ENCODE results near the gene FAM193B. TPM values are rescaled to one million over a fixed set of nuclear protein-coding genes. Genes with fewer than 3 reads are reported as not detected.

FAM193B gene
- polyA plus RNA-seq, 2 of the 4 experiments (the other 2 are of a cell fraction) = 19.4 to 28.9 TPM

DNA sequence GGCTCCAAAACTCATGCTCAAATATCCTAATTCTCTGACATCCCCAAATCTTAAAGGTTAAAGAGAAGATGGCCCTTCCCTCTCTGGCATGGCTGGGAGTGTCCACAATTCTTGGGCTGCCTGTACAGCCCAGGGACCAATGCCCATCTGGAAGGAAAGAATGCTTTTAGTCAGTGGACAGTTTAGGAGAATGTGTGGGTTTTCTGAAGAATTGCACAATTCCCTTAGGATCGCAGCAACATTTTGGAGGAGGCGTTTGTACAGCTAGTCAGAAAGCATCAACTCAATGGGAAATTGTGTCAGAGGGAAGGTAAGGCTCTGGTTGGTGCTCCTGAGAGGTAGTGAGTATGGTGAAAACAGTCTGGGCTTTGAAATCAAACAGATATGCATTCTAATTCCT, 15.0 kb downstream of the FAM193B start:
- ChIA-PET CTCF (interaction anchor here (0.9 to 4.1 kb wide), 3 partner anchors 30 to 38 kb away, joined by 3 to 24 read pairs (median 3); partner anchors contain the start of gene DOK3), POLR2A (no interaction called here)
- FAIRE-seq (no peak), DNase-seq (ENCODE audit: low read depth in 1 of 2, low spot score in 1 of 2) (no peak), ATAC-seq (no peak)
- Histone ChIP-seq H3K4me1 (peaks cover 26% of the 10 kb centered on the region), H3K4me3 (no peak overlapping the region), H3K4me2 (no peak overlapping the region), H3K27ac (no peak overlapping the region), H3K9me3 (no peaks in the 10 kb centered on the region)
- WGBS (ENCODE audit: missing lambda C conversion rate) = 90% methylated on average over 2 of the region's 2 CpGs
- no peak for TF ChIP-seq POLR2AphosphoS2 (conservative IDR thresholded peaks at IDR 0.05; ENCODE audit: low read length)
- 0 out of 4 replicates have a peak, but pooled peaks of 1 of the 2 experiments have one; percentile 28 for TF ChIP-seq CEBPB (IDR thresholded peaks at IDR 0.05)
- TF ChIP-seq POLR2A (IDR thresholded peaks at IDR 0.05; ENCODE audit: low read length) = no peak
- TF ChIP-seq CBX8 (IDR thresholded peaks at IDR 0.05) = no peak
- TF ChIP-seq, protein P1, sequence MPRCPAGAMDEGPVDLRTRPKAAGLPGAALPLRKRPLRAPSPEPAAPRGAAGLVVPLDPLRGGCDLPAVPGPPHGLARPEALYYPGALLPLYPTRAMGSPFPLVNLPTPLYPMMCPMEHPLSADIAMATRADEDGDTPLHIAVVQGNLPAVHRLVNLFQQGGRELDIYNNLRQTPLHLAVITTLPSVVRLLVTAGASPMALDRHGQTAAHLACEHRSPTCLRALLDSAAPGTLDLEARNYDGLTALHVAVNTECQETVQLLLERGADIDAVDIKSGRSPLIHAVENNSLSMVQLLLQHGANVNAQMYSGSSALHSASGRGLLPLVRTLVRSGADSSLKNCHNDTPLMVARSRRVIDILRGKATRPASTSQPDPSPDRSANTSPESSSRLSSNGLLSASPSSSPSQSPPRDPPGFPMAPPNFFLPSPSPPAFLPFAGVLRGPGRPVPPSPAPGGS (IDR thresholded peaks at IDR 0.05) = no peak
- no peak for TF ChIP-seq BHLHE40 (IDR thresholded peaks at IDR 0.05; ENCODE audit: low read depth, low read length)

DNA sequence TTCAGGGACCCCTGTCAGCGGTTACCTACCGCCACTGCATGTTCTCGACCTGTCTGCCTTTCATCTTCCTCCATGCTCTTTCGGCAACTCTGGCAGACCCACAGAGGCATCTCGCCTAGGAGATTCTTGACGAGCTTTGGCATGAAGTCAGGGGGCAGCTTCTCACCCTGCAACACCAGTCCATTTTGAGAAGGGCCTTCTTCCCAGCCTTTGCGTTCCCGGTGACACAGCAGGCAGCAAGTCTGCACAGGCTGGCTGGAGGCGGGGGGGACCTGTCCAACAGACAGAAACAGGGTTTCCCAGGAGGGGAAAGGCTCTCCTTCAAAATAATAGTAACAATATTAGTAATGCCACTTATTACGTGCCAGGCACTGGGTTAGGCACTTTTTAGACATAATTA, 15.5 kb downstream of the FAM193B start:
- TF ChIP-seq CBX2 (IDR thresholded peaks at IDR 0.05; ENCODE audit: borderline replicate concordance, low read depth) (no peak), TP53 (CRISPR knock-in tag; IDR thresholded peaks at IDR 0.05) (no peak), CHD4 (IDR thresholded peaks at IDR 0.05; ENCODE audit: borderline replicate concordance) (no peak), RARB (CRISPR knock-in tag; IDR thresholded peaks at IDR 0.05) (no peak), ESRRA (IDR thresholded peaks at IDR 0.05; ENCODE audit: borderline replicate concordance, low read length) (no peak), TFCP2L1 (CRISPR knock-in tag; IDR thresholded peaks at IDR 0.05) (no peak)
- DNase-seq (ENCODE audit: low read depth in 1 of 2, low spot score in 1 of 2) = no peak
- CTCF ChIA-PET = interaction anchor here (0.9 to 4.1 kb wide), 3 partner anchors 8 to 37 kb away, joined by 3 to 24 read pairs (median 18); partner anchors contain the start of gene DOK3
- Histone ChIP-seq H3K27ac (peak overlapping the region in 1 of 2 experiments; percentile 76; a peak in 3 of 6 replicates), H3K4me3 (no peak overlapping the region), H3K9me3 (no peaks in the 10 kb centered on the region), H3K4me1 (peaks cover 26% of the 10 kb centered on the region), H3K4me2 (peak overlapping the region; percentile 58; the same call in 2 of the 3 replicates)
- POLR2A ChIA-PET = no interaction called here
- WGBS (ENCODE audit: missing lambda C conversion rate) = 98% methylated on average over 10 of the region's 10 CpGs
- no peak for FAIRE-seq
- no peak for ATAC-seq

DNA sequence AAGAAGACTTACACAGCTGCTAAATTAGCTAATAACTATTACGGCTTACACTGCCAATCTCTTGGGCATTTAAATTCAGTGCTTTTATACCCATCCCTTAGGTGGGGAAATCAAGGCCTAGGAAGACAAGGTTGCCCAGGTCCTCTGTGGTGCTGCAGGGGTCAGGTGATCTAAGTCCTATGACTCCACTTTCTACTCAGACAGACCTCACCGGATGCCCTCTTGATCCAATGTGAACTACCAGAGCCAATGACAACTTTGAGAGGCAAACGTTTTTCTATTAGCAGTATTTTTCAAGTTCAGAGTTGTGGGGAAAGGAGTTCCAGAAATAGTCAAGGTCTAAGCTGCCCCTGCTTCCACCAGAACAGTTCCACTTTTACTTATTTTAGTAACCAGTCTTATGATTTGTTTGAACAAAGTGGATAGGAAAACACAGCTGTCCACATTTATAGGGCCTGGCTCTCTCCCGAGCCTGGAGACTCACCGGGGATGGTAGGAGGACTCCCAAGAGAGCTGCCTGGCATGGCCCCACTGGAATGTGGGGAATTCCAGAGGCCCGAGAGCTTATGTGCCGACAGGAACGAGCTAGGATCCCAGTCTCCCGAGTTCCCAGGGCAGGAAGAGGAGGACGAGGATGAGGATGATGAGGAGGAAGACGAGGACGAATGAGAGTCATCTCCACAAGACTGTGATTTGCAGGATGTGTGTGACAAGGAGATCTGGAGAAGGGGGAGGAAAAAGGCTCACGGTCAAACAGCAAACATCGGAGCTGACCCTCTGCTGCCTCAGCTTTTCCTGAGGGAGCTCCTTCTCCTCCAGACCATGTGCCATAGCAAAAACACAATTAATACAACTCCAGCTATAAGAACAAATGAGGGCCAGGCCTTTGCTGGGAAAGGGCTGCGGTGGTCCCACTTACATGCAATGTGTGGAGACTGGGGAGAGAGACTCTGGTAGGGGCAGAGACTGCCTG, 16.7 kb downstream of the FAM193B start:
- CTCF ChIA-PET = interaction anchor here (0.6 to 4.1 kb wide), 6 partner anchors 9 to 70 kb away, joined by 3 to 24 read pairs (median 4); partner anchors contain the start of gene TMED9
- H3K4me2 ChIP-seq = peak overlapping the region; percentile 58
- peak; percentile 81 to 96 for ATAC-seq

DNA sequence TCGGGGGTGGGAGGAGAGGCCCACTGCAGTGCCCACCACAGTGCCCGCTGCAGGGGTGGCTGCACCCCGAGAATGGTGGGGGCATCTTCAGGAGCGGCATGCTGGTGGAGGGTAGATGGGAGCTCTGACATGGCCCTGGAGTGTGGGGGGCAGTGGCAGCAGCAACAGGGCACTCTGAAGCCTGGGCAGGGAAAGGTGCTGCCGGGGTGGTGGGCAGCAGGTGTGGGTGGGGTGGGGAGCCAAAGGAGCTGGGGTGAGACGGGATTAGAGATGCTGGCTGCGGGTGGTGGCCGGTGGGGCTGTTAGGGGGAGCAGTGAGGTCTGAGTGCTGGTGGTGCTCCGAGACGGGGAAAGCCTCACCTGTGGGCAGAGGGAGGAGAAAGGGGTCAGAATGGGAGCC, 18.0 kb downstream of the FAM193B start:
- no peak for ATAC-seq
- no peaks in the 10 kb centered on the region for H3K9me3 ChIP-seq
- H3K27ac ChIP-seq = peak overlapping the region in 1 of 2 experiments; percentile 76; a peak in 1 of 6 replicates
- 93% methylated on average over 9 of the region's 10 CpGs for WGBS (ENCODE audit: missing lambda C conversion rate)
- H3K4me1 ChIP-seq = peaks cover 26% of the 10 kb centered on the region
- no peak for FAIRE-seq
- no peak overlapping the region for H3K4me2 ChIP-seq
- POLR2A ChIA-PET = no interaction called here
- CTCF ChIA-PET = interaction anchor here (0.8 to 4.1 kb wide), 4 partner anchors 8 to 35 kb away, joined by 3 to 24 read pairs (median 12); no protein-coding TSS in a partner anchor
- no peak overlapping the region for H3K4me3 ChIP-seq
- no peak for DNase-seq (ENCODE audit: low read depth in 1 of 2, low spot score in 1 of 2)
- TF ChIP-seq, protein P2, sequence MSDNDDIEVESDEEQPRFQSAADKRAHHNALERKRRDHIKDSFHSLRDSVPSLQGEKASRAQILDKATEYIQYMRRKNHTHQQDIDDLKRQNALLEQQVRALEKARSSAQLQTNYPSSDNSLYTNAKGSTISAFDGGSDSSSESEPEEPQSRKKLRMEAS (IDR thresholded peaks at IDR 0.05) = no peak
- TF ChIP-seq HDAC2 (IDR thresholded peaks at IDR 0.05) (no peak), GATA3 (IDR thresholded peaks at IDR 0.05; ENCODE audit: borderline replicate concordance) (no peak), MAZ (IDR thresholded peaks at IDR 0.05; ENCODE audit: borderline replicate concordance, low read depth, low read length) (no peak), RNF2 (IDR thresholded peaks at IDR 0.05; ENCODE audit: borderline replicate concordance, low read depth) (no peak), CHD4 (IDR thresholded peaks at IDR 0.05; ENCODE audit: borderline replicate concordance) (no peak), MAFK (IDR thresholded peaks at IDR 0.05; ENCODE audit: partially characterized antibody) (no peak), EP300 (IDR thresholded peaks at IDR 0.05) (no peak), NFE2L2 (conservative IDR thresholded peaks at IDR 0.05; ENCODE audit: low read length) (no peak), EHF (CRISPR knock-in tag; IDR thresholded peaks at IDR 0.05) (no peak), NPAS2 (CRISPR knock-in tag; IDR thresholded peaks at IDR 0.05; ENCODE audit: borderline replicate concordance) (no peak), RFX5 (IDR thresholded peaks at IDR 0.05) (no peak)
- TF ChIP-seq, protein P1 (IDR thresholded peaks at IDR 0.05) = no peak
- TF ChIP-seq, protein P3, sequence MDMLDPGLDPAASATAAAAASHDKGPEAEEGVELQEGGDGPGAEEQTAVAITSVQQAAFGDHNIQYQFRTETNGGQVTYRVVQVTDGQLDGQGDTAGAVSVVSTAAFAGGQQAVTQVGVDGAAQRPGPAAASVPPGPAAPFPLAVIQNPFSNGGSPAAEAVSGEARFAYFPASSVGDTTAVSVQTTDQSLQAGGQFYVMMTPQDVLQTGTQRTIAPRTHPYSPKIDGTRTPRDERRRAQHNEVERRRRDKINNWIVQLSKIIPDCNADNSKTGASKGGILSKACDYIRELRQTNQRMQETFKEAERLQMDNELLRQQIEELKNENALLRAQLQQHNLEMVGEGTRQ (IDR thresholded peaks at IDR 0.05) = no peak

More for the DNA sequence above, 16.7 kb downstream of the FAM193B start:
- Histone ChIP-seq H3K4me3 (no peak overlapping the region), H3K4me1 (peaks cover 26% of the 10 kb centered on the region), H3K9me3 (no peaks in the 10 kb centered on the region), H3K27ac (peak overlapping the region; percentile 9 to 76; a peak in 4 of 6 replicates)
- WGBS (ENCODE audit: missing lambda C conversion rate) = 22% methylated on average over 15 of the region's 15 CpGs
- POLR2A ChIA-PET = interaction anchor here (0.8 to 1.2 kb wide), 4 partner anchors 9 to 62 kb away, joined by 3 to 6 read pairs (median 3); partner anchors contain the start of genes B4GALT7 and TMED9
- TF ChIP-seq MAFK (IDR thresholded peaks at IDR 0.05; ENCODE audit: partially characterized antibody) (peak; percentile 29), POLR2A (IDR thresholded peaks at IDR 0.05; ENCODE audit: low read length) (no peak)
- TF ChIP-seq, protein P3 (IDR thresholded peaks at IDR 0.05) = 0 out of 2 replicates have a peak, but pooled peaks have one; percentile 28
- FAIRE-seq (no peak), DNase-seq (ENCODE audit: low read depth in 1 of 2, low spot score in 1 of 2) (peak; percentile 61 to 65)

Data from A549 (cell line).